H9 (cell line): ENCODE data around the gene SATB2. TPM values are rescaled to one million over a fixed set of nuclear protein-coding genes. Genes with fewer than 3 reads are reported as not detected.

Experiments
- DNase-seq: peaks from one replicate; pipeline ENCODE4 v3.0.0-alpha.2; 2017
- H2AFZ ChIP-seq: one replicate; pipeline ENCODE4 v1.6.1; 2013; ENCODE audit warnings: mild to moderate bottlenecking, low read length, control low read depth, moderate library complexity
- H2AK5ac ChIP-seq: 2 replicates; pipeline ENCODE4 v1.6.1; 2013; ENCODE audit warnings: low read length, control low read depth, mixed read lengths; ENCODE audit not compliant: insufficient read length
- H2BK120ac ChIP-seq: one replicate; pipeline ENCODE4 v1.6.1; 2013; ENCODE audit warnings: low read depth, mild to moderate bottlenecking, low read length, control low read depth, inconsistent platforms; ENCODE audit not compliant: poor library complexity, severe bottlenecking
- H2BK12ac ChIP-seq: 2 replicates; pipeline ENCODE4 v1.6.1; 2013; ENCODE audit warnings: low read length, control low read depth, mixed read lengths, low read depth; ENCODE audit not compliant: insufficient read length
- H2BK15ac ChIP-seq: 2 replicates; pipeline ENCODE4 v1.6.1; 2013; ENCODE audit warnings: low read depth, low read length, control low read depth
- H2BK20ac ChIP-seq: one replicate; pipeline ENCODE4 v1.6.1; 2013; ENCODE audit warnings: low read depth, mild to moderate bottlenecking, low read length, control low read depth, inconsistent platforms; ENCODE audit not compliant: poor library complexity, severe bottlenecking
- H2BK5ac ChIP-seq: 2 replicates; pipeline ENCODE4 v1.6.1; 2013; ENCODE audit warnings: low read length, control low read depth, mixed read lengths; ENCODE audit not compliant: insufficient read length
- H3K14ac ChIP-seq: 2 replicates; pipeline ENCODE4 v1.6.1; 2013; ENCODE audit warnings: low read length, control low read depth; ENCODE audit not compliant: insufficient read depth
- H3K18ac ChIP-seq: 2 replicates; pipeline ENCODE4 v1.6.1; 2013; ENCODE audit warnings: low read depth, mild to moderate bottlenecking, mixed read lengths, low read length, control low read depth; ENCODE audit not compliant: insufficient read length
- H3K23ac ChIP-seq: 2 replicates; pipeline ENCODE4 v1.6.1; 2013; ENCODE audit warnings: low read length, control low read depth, mixed read lengths, low read depth; ENCODE audit not compliant: insufficient read length
- H3K23me2 ChIP-seq: 2 replicates; pipeline ENCODE4 v1.6.1; 2013; ENCODE audit warnings: low read depth, mild to moderate bottlenecking, mixed read lengths, low read length, control low read depth; ENCODE audit not compliant: insufficient read length, poor library complexity, severe bottlenecking
- H3K27ac ChIP-seq: 2 replicates; pipeline ENCODE4 v1.5.1; 2013; ENCODE audit warnings: low read length, control low read depth, mixed read lengths, low read depth; ENCODE audit not compliant: insufficient read length
- H3K27me3 ChIP-seq: 2 replicates; pipeline ENCODE4 v1.6.1; 2013; ENCODE audit warnings: low read length, control low read depth, inconsistent platforms; ENCODE audit not compliant: insufficient read depth
- H3K4ac ChIP-seq: 2 replicates; pipeline ENCODE4 v1.6.1; 2013; ENCODE audit warnings: low read depth, mild to moderate bottlenecking, control low read depth, inconsistent platforms, low read length, moderate library complexity
- H3K4me1 ChIP-seq: 2 replicates; pipeline ENCODE4 v1.6.1; 2013; ENCODE audit warnings: low read length, control low read depth, inconsistent platforms; ENCODE audit not compliant: insufficient read depth
- H3K4me2 ChIP-seq: 2 replicates; pipeline ENCODE4 v1.6.1; 2013; ENCODE audit warnings: low read length, control low read depth, mixed read lengths; ENCODE audit not compliant: insufficient read length, insufficient read depth
- H3K56ac ChIP-seq: 2 replicates; pipeline ENCODE4 v1.6.1; 2013; ENCODE audit warnings: low read depth, mild to moderate bottlenecking, mixed read lengths, low read length, control low read depth; ENCODE audit not compliant: insufficient read length
- H3K79me1 ChIP-seq: 2 replicates; pipeline ENCODE4 v1.6.1; 2013; ENCODE audit warnings: low read depth, mild to moderate bottlenecking, moderate library complexity, low read length, control low read depth, inconsistent platforms; ENCODE audit not compliant: insufficient read depth, poor library complexity, severe bottlenecking
- H3K79me2 ChIP-seq: 2 replicates; pipeline ENCODE4 v1.6.1; 2013; ENCODE audit warnings: low read length, control low read depth, inconsistent platforms; ENCODE audit not compliant: insufficient read depth
- H3K9ac ChIP-seq: 2 replicates; pipeline ENCODE4 v1.6.1; 2013; ENCODE audit warnings: low read length, control low read depth, mixed read lengths; ENCODE audit not compliant: insufficient read length; ENCODE audit errors: extremely low read depth
- H3K9me3 ChIP-seq: one replicate; pipeline ENCODE4 v1.6.1; 2013; ENCODE audit warnings: low read depth, low read length, inconsistent platforms; ENCODE audit not compliant: control insufficient read depth
- H3T11ph ChIP-seq: one replicate; pipeline ENCODE4 v1.6.1; 2013; ENCODE audit warnings: mild to moderate bottlenecking, low read length, control low read depth, inconsistent platforms
- H4K20me1 ChIP-seq: one replicate; pipeline ENCODE4 v1.6.1; 2013; ENCODE audit not compliant: control insufficient read depth, insufficient read length, insufficient read depth
- H4K5ac ChIP-seq: 2 replicates; pipeline ENCODE4 v1.6.1; 2013; ENCODE audit warnings: low read depth, mild to moderate bottlenecking, mixed read lengths, low read length, control low read depth; ENCODE audit not compliant: insufficient read length
- H4K8ac ChIP-seq: replicated peaks from 2 replicates; pipeline ENCODE4 v1.6.1; 2013; ENCODE audit warnings: low read length, control low read depth, mixed read lengths, low read depth; ENCODE audit not compliant: insufficient read length
- H4K91ac ChIP-seq: 2 replicates; pipeline ENCODE4 v1.6.1; 2013; ENCODE audit warnings: low read depth, mild to moderate bottlenecking, moderate library complexity, mixed read lengths, low read length, control low read depth; ENCODE audit not compliant: insufficient read length
- H3K27ac Mint-ChIP-seq, 3 experiments: 2 replicates in 2 of 3; 3 replicates in 1 of 3; pipeline ENCODE4 v1.8.0; 2020 to 2021; ENCODE audit warnings: mixed read lengths in 3 of 3, mild to moderate bottlenecking in 1 of 3, moderate library complexity in 1 of 3
- H3K27me3 Mint-ChIP-seq: 2 replicates; pipeline ENCODE4 v1.8.0; 2021; ENCODE audit warnings: low read depth, mild to moderate bottlenecking, moderate library complexity, mixed read lengths
- H3K36me3 Mint-ChIP-seq, 3 experiments: 2 replicates in 2 of 3; 3 replicates in 1 of 3; pipeline ENCODE4 v1.8.0; 2020 to 2021; ENCODE audit warnings: low read depth in 3 of 3, mixed read lengths in 3 of 3; ENCODE audit not compliant: insufficient read depth in 1 of 3
- H3K4me1 Mint-ChIP-seq, 2 experiments: 2 replicates each; pipeline ENCODE4 v1.8.0; 2020; ENCODE audit warnings: mixed read lengths in 2 of 2
- H3K4me3 Mint-ChIP-seq, 2 experiments: 2 replicates in 1 of 2; 3 replicates in 1 of 2; pipeline ENCODE4 v1.8.0; 2020 to 2021; ENCODE audit warnings: mild to moderate bottlenecking in 2 of 2, mixed read lengths in 2 of 2, moderate library complexity in 1 of 2
- H3K9me3 Mint-ChIP-seq, 2 experiments: 2 replicates in 1 of 2; 3 replicates in 1 of 2; pipeline ENCODE4 v1.8.0; 2020; ENCODE audit warnings: mild to moderate bottlenecking in 2 of 2, mixed read lengths in 2 of 2, moderate library complexity in 1 of 2
- WGBS: extraction: QIAGEN DNeasy Blood & Tissue Kit; methylation state at CpG from one replicate; pipeline ENCODE4 v1.1.7; 2013; ENCODE audit warnings: missing lambda C conversion rate, low lambda C conversion rate, mixed read lengths; ENCODE audit not compliant: insufficient read length; ENCODE audit errors: extremely low coverage; 5-methylcytosine and 5-hydroxymethylcytosine counted together
- total RNA-seq: library from RNA; stranded (reverse); gene quantifications from 2 replicates; pipeline ENCODE4 v1.2.1, GENCODE V29; 2021
- TF ChIP-seq, protein P1 (sequence below): fragments of 200-600 bp; sonication (generic); conservative IDR thresholded peaks from 3 replicates; pipeline ENCODE4 v1.8.0; 2021; ENCODE audit warnings: antibody characterized with exemption, mild to moderate bottlenecking

SATB2 gene
- total RNA-seq, 1 experiment from 2014 or later = 23.8 TPM

DNA sequence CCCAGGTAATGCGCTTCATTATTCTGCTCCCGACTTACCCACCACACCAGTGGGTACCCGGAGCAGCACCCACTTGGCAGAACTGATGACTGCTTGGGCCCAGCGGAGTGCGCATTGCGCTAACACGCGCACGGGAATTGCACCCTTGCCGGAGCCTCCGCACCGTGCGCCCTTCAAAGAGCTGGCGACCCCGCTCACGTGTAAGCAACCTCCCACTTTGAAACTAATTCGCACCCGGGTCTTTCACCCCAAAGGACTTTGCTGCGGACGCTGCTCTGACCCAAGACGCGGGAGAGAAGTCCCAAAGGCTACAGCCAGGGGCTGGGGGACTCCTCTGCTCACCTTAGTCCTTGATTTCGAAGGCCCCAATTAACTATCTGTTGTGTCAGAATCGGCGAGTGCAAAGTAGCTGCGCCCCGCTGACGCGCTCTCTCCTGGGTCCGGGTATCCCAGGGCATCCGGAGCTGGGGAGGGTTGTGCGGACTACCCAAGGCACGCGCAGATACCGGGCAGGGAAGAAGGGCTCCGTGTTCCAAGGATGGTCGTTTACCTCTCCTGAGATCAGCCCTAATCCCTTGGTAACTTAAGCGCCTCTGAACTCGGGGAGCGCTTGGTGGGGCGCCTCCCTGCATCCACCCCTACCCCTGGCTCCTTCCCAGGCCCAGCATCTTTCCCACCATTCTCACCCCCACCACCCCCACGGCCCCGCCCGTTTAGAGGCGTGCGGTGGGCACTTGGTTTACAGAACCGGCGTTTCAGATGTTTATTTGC lies 13.1 kb upstream of the SATB2 start:
- Histone ChIP-seq H4K8ac (no peak overlapping the region), H3K56ac (no peak overlapping the region), H2BK20ac (no peak overlapping the region), H3K18ac (no peak overlapping the region), H2BK5ac (no peak overlapping the region), H3K23me2 (peaks cover 30% of the 10 kb centered on the region), H3K27me3 (peaks cover 46% of the 10 kb centered on the region), H4K5ac (no peak overlapping the region), H3K4ac (no peak overlapping the region), H4K20me1 (no peaks in the 10 kb centered on the region), H2BK120ac (no peak overlapping the region), H3K23ac (no peak overlapping the region), H3K4me2 (peak overlapping the region; percentile 48), H2AK5ac (no peak overlapping the region), H2AFZ (no peak overlapping the region), H3K27ac (no peak overlapping the region), H3K79me2 (no peaks in the 10 kb centered on the region), H2BK12ac (no peak overlapping the region), H3K79me1 (no peaks in the 10 kb centered on the region), H3K9ac (no peak overlapping the region), H2BK15ac (no peak overlapping the region), H3K14ac (no peak overlapping the region), H3K9me3 (no peaks in the 10 kb centered on the region), H3K4me1 (peaks cover 4% of the 10 kb centered on the region; the same call in 1 of the 2 replicates), H4K91ac (no peak overlapping the region), H3T11ph (no peak overlapping the region)
- Mint-ChIP-seq H3K4me3 (peak overlapping the region; percentile 61 to 82), H3K36me3 (no peaks in the 10 kb centered on the region), H3K27ac (no peak overlapping the region), H3K9me3 (no peaks in the 10 kb centered on the region), H3K4me1 (peaks cover 46 to 47% of the 10 kb centered on the region in 2 experiments), H3K27me3 (peaks cover 89% of the 10 kb centered on the region)
- peak; percentile 43 for DNase-seq
- WGBS = no CpG with 5 or more reads among the region's 48 CpGs
- TF ChIP-seq, protein P1, sequence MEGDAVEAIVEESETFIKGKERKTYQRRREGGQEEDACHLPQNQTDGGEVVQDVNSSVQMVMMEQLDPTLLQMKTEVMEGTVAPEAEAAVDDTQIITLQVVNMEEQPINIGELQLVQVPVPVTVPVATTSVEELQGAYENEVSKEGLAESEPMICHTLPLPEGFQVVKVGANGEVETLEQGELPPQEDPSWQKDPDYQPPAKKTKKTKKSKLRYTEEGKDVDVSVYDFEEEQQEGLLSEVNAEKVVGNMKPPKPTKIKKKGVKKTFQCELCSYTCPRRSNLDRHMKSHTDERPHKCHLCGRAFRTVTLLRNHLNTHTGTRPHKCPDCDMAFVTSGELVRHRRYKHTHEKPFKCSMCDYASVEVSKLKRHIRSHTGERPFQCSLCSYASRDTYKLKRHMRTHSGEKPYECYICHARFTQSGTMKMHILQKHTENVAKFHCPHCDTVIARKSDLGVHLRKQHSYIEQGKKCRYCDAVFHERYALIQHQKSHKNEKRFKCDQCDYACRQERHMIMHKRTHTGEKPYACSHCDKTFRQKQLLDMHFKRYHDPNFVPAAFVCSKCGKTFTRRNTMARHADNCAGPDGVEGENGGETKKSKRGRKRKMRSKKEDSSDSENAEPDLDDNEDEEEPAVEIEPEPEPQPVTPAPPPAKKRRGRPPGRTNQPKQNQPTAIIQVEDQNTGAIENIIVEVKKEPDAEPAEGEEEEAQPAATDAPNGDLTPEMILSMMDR = no peak
